B cell (primary cell): ENCODE results near the gene RPGR.

Source experiments
- CTCF ChIP-seq: fragments of 200-600 bp; IDR thresholded peaks from one replicate; pipeline ENCODE4 v1.8.0; 2022; ENCODE audit warnings: antibody characterized with exemption, mild to moderate bottlenecking
- EZH2 ChIP-seq: IDR thresholded peaks from 2 replicates; pipeline ENCODE4 v1.6.1; 2012; ENCODE audit warnings: borderline replicate concordance, low read depth, mild to moderate bottlenecking, moderate library complexity, low read length; ENCODE audit not compliant: insufficient read depth, poor library complexity, severe bottlenecking

GRCh38 chrX:38336538-38337240 lies 9.4 kb upstream of the RPGR start:
- TF ChIP-seq CTCF = no peak
- TF ChIP-seq EZH2 = no peak
